IMR-90 (cell line): Measurements from ENCODE around the gene SEMA3G. TPM values are rescaled to one million over a fixed set of nuclear protein-coding genes. Genes with fewer than 3 reads are reported as not detected.

Source experiments
- ATAC-seq: fragments of 200-7000 bp; cut with Tn5 transposase; 2 replicates; pipeline ENCODE4 v1.9.1; 2020; ENCODE audit warnings: low read depth, mild to moderate bottlenecking, moderate library complexity
- BruUV-seq: library from RNA; stranded (reverse); fragments of 400-500 nt; replicated peaks from 2 replicates; lab custom pipeline; 2021; lab: Mats Ljungman, UMichigan
- CTCF ChIA-PET: fragments of 300-600 bp; formaldehyde crosslinking; extraction: SDS; loops from one replicate; lab custom pipeline; 2021; ENCODE audit warnings: antibody characterized with exemption; lab: Yijun Ruan, JAX
- POLR2A ChIA-PET: fragments of 300-600 bp; sonication (Branson Sonifier 250); formaldehyde crosslinking; loops from one replicate; lab custom pipeline; 2022; ENCODE audit warnings: antibody characterized with exemption; ENCODE audit not compliant: unreplicated experiment; lab: Charles Lee
- DNase-seq: peaks from one replicate; pipeline ENCODE4 v3.0.0; 2013
- H2AFZ ChIP-seq: replicated peaks from 2 replicates; pipeline ENCODE3; 2013; ENCODE audit warnings: low read length, mild to moderate bottlenecking; ENCODE audit not compliant: poor library complexity
- H2AK5ac ChIP-seq: 2 replicates; pipeline ENCODE4 v1.6.1; 2013; ENCODE audit warnings: low read depth, low read length, inconsistent platforms
- H2AK9ac ChIP-seq: replicated peaks from 2 replicates; pipeline ENCODE3; 2013; ENCODE audit warnings: mild to moderate bottlenecking, low read depth, low read length, moderate library complexity; ENCODE audit not compliant: poor library complexity
- H2BK120ac ChIP-seq: 2 replicates; pipeline ENCODE4 v1.6.1; 2013; ENCODE audit warnings: low read depth, low read length, inconsistent platforms
- H2BK15ac ChIP-seq: 3 replicates; pipeline ENCODE4 v1.6.1; 2013; ENCODE audit warnings: low read depth, low read length, inconsistent platforms
- H2BK20ac ChIP-seq: 2 replicates; pipeline ENCODE4 v1.6.1; 2013; ENCODE audit warnings: low read depth, mild to moderate bottlenecking, inconsistent platforms, low read length, moderate library complexity
- H2BK5ac ChIP-seq: 2 replicates; pipeline ENCODE4 v1.6.1; 2013; ENCODE audit warnings: mild to moderate bottlenecking, low read depth, low read length, inconsistent platforms; ENCODE audit not compliant: poor library complexity, severe bottlenecking
- H3K14ac ChIP-seq: replicated peaks from 2 replicates; pipeline ENCODE4 v1.6.1; 2013; ENCODE audit warnings: low read depth, low read length, inconsistent platforms
- H3K18ac ChIP-seq: 2 replicates; pipeline ENCODE4 v1.6.1; 2013; ENCODE audit warnings: low read depth, low read length, control low read depth
- H3K23ac ChIP-seq: 2 replicates; pipeline ENCODE4 v1.6.1; 2013; ENCODE audit warnings: low read depth, low read length, inconsistent platforms
- H3K27ac ChIP-seq: 2 replicates; pipeline ENCODE4 v1.5.1; 2013; ENCODE audit warnings: mild to moderate bottlenecking, control low read depth, low read length; ENCODE audit not compliant: insufficient read depth
- H3K27me3 ChIP-seq: 2 replicates; pipeline ENCODE4 v1.6.1; 2013; ENCODE audit warnings: low read length; ENCODE audit not compliant: control insufficient read depth, insufficient read depth
- H3K36me3 ChIP-seq: 2 replicates; pipeline ENCODE4 v1.6.1; 2013; ENCODE audit warnings: low read length, mixed read lengths; ENCODE audit not compliant: control insufficient read depth, insufficient read depth
- H3K4ac ChIP-seq: 2 replicates; pipeline ENCODE4 v1.6.1; 2013; ENCODE audit warnings: low read depth, low read length, inconsistent platforms
- H3K4me1 ChIP-seq: 2 replicates; pipeline ENCODE4 v1.6.1; 2013; ENCODE audit warnings: low read length, mixed read lengths; ENCODE audit not compliant: control insufficient read depth, insufficient read depth
- H3K4me2 ChIP-seq: 2 replicates; pipeline ENCODE4 v1.6.1; 2013; ENCODE audit warnings: low read depth, mild to moderate bottlenecking, control low read depth, low read length, moderate library complexity
- H3K4me3 ChIP-seq: 2 replicates; pipeline ENCODE4 v1.5.1; 2013; ENCODE audit warnings: low read depth, mild to moderate bottlenecking, control low read depth, low read length, moderate library complexity; ENCODE audit not compliant: insufficient read depth
- H3K56ac ChIP-seq: 2 replicates; pipeline ENCODE4 v1.6.1; 2013; ENCODE audit warnings: low read length, inconsistent platforms; ENCODE audit not compliant: insufficient read depth; ENCODE audit errors: extremely low read depth
- H3K79me1 ChIP-seq, 2 experiments: 2 replicates each; pipeline ENCODE4 v1.6.1; 2013; ENCODE audit warnings: low read length in 2 of 2, inconsistent platforms in 1 of 2, low read depth in 1 of 2
- H3K9ac ChIP-seq: 2 replicates; pipeline ENCODE4 v1.6.1; 2013; ENCODE audit warnings: low read depth, low read length, control low read depth
- H3K9me1 ChIP-seq: 2 replicates; pipeline ENCODE4 v1.6.1; 2013; ENCODE audit warnings: low read length, inconsistent platforms; ENCODE audit not compliant: insufficient read depth
- H3K9me3 ChIP-seq: 2 replicates; pipeline ENCODE4 v1.6.1; 2013; ENCODE audit warnings: low read length; ENCODE audit not compliant: control insufficient read depth, insufficient read depth
- H4K20me1 ChIP-seq: 2 replicates; pipeline ENCODE4 v1.6.1; 2013; ENCODE audit warnings: low read length, inconsistent platforms; ENCODE audit not compliant: insufficient read depth
- H4K5ac ChIP-seq: 2 replicates; pipeline ENCODE4 v1.6.1; 2013; ENCODE audit warnings: mild to moderate bottlenecking, low read depth, low read length, control low read depth
- H4K8ac ChIP-seq, 2 experiments: 2 replicates each; pipeline ENCODE4 v1.6.1; 2013; ENCODE audit warnings: low read depth in 2 of 2, low read length in 2 of 2, control low read depth in 1 of 2, inconsistent platforms in 1 of 2
- H4K91ac ChIP-seq: 2 replicates; pipeline ENCODE4 v1.6.1; 2013; ENCODE audit warnings: low read depth, low read length, inconsistent platforms; ENCODE audit not compliant: insufficient read depth
- BHLHE40 ChIP-seq: fragments of 150-350 bp; IDR thresholded peaks from 2 replicates; pipeline ENCODE4 v1.6.1; 2016; ENCODE audit warnings: mild to moderate bottlenecking, low read depth, low read length
- CEBPB ChIP-seq: IDR thresholded peaks from 2 replicates; pipeline ENCODE4 v1.6.1; 2012; ENCODE audit warnings: low read depth, low read length, improper control_type of control experiment
- CHD1 ChIP-seq: IDR thresholded peaks from 2 replicates; pipeline ENCODE4 v1.6.1; 2012; ENCODE audit warnings: low read depth, low read length, improper control_type of control experiment
- CTCF ChIP-seq: conservative IDR thresholded peaks from 2 replicates; pipeline ENCODE4 v1.5.1; 2012; ENCODE audit warnings: mild to moderate bottlenecking, low read depth, low read length, improper control_type of control experiment
- FOS ChIP-seq: fragments of 150-350 bp; IDR thresholded peaks from 2 replicates; pipeline ENCODE4 v1.6.1; 2016; ENCODE audit warnings: low read depth, low read length
- MAFK ChIP-seq: IDR thresholded peaks from 2 replicates; pipeline ENCODE4 v1.6.1; 2012; ENCODE audit warnings: low read depth, low read length, improper control_type of control experiment
- MAZ ChIP-seq: IDR thresholded peaks from 2 replicates; pipeline ENCODE4 v1.6.1; 2012; ENCODE audit warnings: low read depth, mild to moderate bottlenecking, low read length, improper control_type of control experiment, moderate library complexity, borderline replicate concordance
- MXI1 ChIP-seq: IDR thresholded peaks from 2 replicates; pipeline ENCODE4 v1.6.1; 2012; ENCODE audit warnings: low read depth, mild to moderate bottlenecking, low read length, moderate library complexity, borderline replicate concordance
- NFE2L2 ChIP-seq: fragments of 150-350 bp; IDR thresholded peaks from 2 replicates; pipeline ENCODE4 v1.6.1; 2016; ENCODE audit warnings: low read depth, mild to moderate bottlenecking, low read length
- RAD21 ChIP-seq: IDR thresholded peaks from 2 replicates; pipeline ENCODE4 v1.6.1; 2012; ENCODE audit warnings: low read length, improper control_type of control experiment
- RCOR1 ChIP-seq: IDR thresholded peaks from 2 replicates; pipeline ENCODE4 v1.6.1; 2012; ENCODE audit warnings: mild to moderate bottlenecking, low read length, improper control_type of control experiment; ENCODE audit not compliant: insufficient replicate concordance
- RFX5 ChIP-seq: IDR thresholded peaks from 2 replicates; pipeline ENCODE4 v1.8.0; 2012; ENCODE audit warnings: low read depth, mild to moderate bottlenecking, low read length, moderate library complexity
- SMC3 ChIP-seq: fragments of 150-350 bp; IDR thresholded peaks from 2 replicates; pipeline ENCODE4 v1.6.1; 2016; ENCODE audit warnings: low read depth, mild to moderate bottlenecking, antibody characterized with exemption, low read length, moderate library complexity
- WGBS, 2 experiments: methylation state at CpG; one replicate each; pipeline versions ENCODE4 v1.1.5 to v1.1.7; 2013; ENCODE audit warnings: missing lambda C conversion rate in 2 of 2; ENCODE audit not compliant: insufficient read length in 1 of 2; ENCODE audit errors: extremely low coverage in 2 of 2; 5-methylcytosine and 5-hydroxymethylcytosine counted together
- dilution Hi-C: fragments of 300-500 bp; cut with HindIII; formaldehyde crosslinking; loops from one replicate; pipeline ENCODE4 v1.14.3; 2018; ENCODE audit warnings: low sequenced_read_pairs; ENCODE audit not compliant: unreplicated experiment
- in situ Hi-C: fragments of 300-500 bp; cut with MboI; formaldehyde crosslinking; loops from 3 replicates; pipeline ENCODE4 v1.14.3; 2019; ENCODE audit warnings: low sequenced_read_pairs, inconsistent platforms, mixed read lengths
- intact Hi-C: fragments of 100-400 bp; cut with micrococcal nuclease; formaldehyde crosslinking; loops from 2 replicates; pipeline ENCODE4 v1.10.0; 2022
- polyA plus RNA-seq, 3 experiments: library from polyadenylated mRNA; depleted of rRNA; stranded (reverse); fragments of >200 nt; gene quantifications; 2 replicates each; pipeline ENCODE4 v1.2.3, GENCODE V29; 2012; ENCODE audit warnings: low replicate concordance in 1 of 3
- total RNA-seq: library from RNA; depleted of rRNA; stranded (reverse); fragments of >200 nt; gene quantifications from 2 replicates; pipeline ENCODE4 v1.2.3, GENCODE V29; 2012
- TF ChIP-seq, protein P1 (sequence below): fragments of 150-350 bp; IDR thresholded peaks from 2 replicates; pipeline ENCODE4 v1.6.1; 2016; ENCODE audit warnings: low read depth, mild to moderate bottlenecking, low read length, moderate library complexity, borderline replicate concordance
- TF ChIP-seq, protein P2 (sequence below): fragments of 150-350 bp; IDR thresholded peaks from 2 replicates; pipeline ENCODE4 v1.6.1; 2017; ENCODE audit warnings: mild to moderate bottlenecking, antibody characterized with exemption, low read length, low read depth

The SEMA3G gene
- total and polyA plus RNA-seq, 2 of the 4 experiments (the other 2 are of a cell fraction) = 0.07 TPM; not detected in 1

DNA sequence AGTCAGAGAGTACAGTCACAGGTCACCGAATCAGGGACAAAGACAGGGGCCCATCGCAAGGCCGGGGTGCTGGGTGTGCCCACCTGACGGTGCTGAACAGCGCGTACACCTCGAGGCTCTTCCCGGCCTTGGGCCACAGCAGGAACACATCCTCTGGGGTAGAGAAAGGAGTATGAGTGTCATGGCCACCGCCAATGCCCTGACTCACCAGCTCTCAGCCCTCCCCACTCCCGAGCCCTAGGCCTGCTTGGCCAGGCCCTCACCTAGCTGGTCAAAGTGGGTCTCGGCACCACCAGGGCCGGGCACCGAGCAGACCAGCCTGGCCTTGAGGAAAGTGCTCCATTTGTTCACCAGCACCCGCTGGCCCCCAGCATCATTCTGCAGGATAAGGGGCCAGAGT, 4.2 kb downstream of the SEMA3G start:
- H2BK20ac ChIP-seq = no peak overlapping the region
- no peak overlapping the region for H3K56ac ChIP-seq
- BruUV-seq = no TSS peak
- no peak overlapping the region for H4K91ac ChIP-seq
- H3K4me1 ChIP-seq = peaks cover 8% of the 10 kb centered on the region; the same call in 1 of the 2 replicates
- intact Hi-C loops (no loop called here), dilution Hi-C loops (no loop called here), in situ Hi-C loops (no loop called here)
- H3K79me1 ChIP-seq = no peaks in the 10 kb centered on the region
- H2BK5ac ChIP-seq = no peak overlapping the region
- H3K9me3 ChIP-seq = no peaks in the 10 kb centered on the region
- H3K4ac ChIP-seq = no peak overlapping the region
- DNase-seq (no peak), ATAC-seq (no peak)
- POLR2A ChIA-PET = no interaction called here
- 90% methylated on average over 2 of the region's 14 CpGs; no CpG with 5 or more reads in 1 of the 2 experiments for WGBS, 2 experiments
- no peak overlapping the region for H3K18ac ChIP-seq
- H3K9me1 ChIP-seq = no peaks in the 10 kb centered on the region
- H2AK5ac ChIP-seq = no peak overlapping the region
- H2AFZ ChIP-seq = no peak overlapping the region
- no peak overlapping the region for H3K14ac ChIP-seq
- H2BK15ac ChIP-seq = no peak overlapping the region
- no peak overlapping the region for H3K23ac ChIP-seq
- H3K36me3 ChIP-seq = no peaks in the 10 kb centered on the region
- H3K27ac ChIP-seq = no peak overlapping the region
- H4K5ac ChIP-seq = no peak overlapping the region
- peak overlapping the region; percentile 50 for H2AK9ac ChIP-seq
- TF ChIP-seq MAFK (no peak), RFX5 (no peak), CHD1 (no peak), SMC3 (no peak), NFE2L2 (no peak), RCOR1 (no peak), CEBPB (no peak), MXI1 (no peak), FOS (no peak), RAD21 (no peak), MAZ (no peak), CTCF (no peak), BHLHE40 (no peak)
- TF ChIP-seq, protein P1, sequence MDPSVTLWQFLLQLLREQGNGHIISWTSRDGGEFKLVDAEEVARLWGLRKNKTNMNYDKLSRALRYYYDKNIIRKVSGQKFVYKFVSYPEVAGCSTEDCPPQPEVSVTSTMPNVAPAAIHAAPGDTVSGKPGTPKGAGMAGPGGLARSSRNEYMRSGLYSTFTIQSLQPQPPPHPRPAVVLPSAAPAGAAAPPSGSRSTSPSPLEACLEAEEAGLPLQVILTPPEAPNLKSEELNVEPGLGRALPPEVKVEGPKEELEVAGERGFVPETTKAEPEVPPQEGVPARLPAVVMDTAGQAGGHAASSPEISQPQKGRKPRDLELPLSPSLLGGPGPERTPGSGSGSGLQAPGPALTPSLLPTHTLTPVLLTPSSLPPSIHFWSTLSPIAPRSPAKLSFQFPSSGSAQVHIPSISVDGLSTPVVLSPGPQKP = no peak
- TF ChIP-seq, protein P2, sequence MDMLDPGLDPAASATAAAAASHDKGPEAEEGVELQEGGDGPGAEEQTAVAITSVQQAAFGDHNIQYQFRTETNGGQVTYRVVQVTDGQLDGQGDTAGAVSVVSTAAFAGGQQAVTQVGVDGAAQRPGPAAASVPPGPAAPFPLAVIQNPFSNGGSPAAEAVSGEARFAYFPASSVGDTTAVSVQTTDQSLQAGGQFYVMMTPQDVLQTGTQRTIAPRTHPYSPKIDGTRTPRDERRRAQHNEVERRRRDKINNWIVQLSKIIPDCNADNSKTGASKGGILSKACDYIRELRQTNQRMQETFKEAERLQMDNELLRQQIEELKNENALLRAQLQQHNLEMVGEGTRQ = no peak
- H3K9ac ChIP-seq = no peak overlapping the region
- H2BK120ac ChIP-seq = no peak overlapping the region
- H3K27me3 ChIP-seq = no peaks in the 10 kb centered on the region
- no peak overlapping the region for H4K8ac ChIP-seq
- H3K4me2 ChIP-seq = no peak overlapping the region
- H3K4me3 ChIP-seq = no peak overlapping the region
- no peaks in the 10 kb centered on the region; the same call in 1 of the 2 replicates for H4K20me1 ChIP-seq
- CTCF ChIA-PET = no interaction called here
